Measurements from ENCODE around the gene LMX1A. TPM values are rescaled to one million over a fixed set of nuclear protein-coding genes. Genes with fewer than 3 reads are reported as not detected.
A peak's percentile ranks its signal among the peaks of the same experiment; 100 is the strongest.

The LMX1A gene
- total RNA-seq, 1 donor from 2014 or later = 0.11 TPM

- peak; percentile 17 for DNase-seq
- Histone ChIP-seq H3K9me3 (replicated peaks) (no peaks in the 10 kb centered on the region), H3K4me3 (no peak overlapping the region), H3K4me1 (no peaks in the 10 kb centered on the region), H3K27ac (replicated peaks) (no peak overlapping the region), H3K36me3 (no peaks in the 10 kb centered on the region), H3K27me3 (ENCODE audit: low read depth) (peaks cover 73% of the 10 kb centered on the region)
- no peak for TF ChIP-seq CTCF (IDR thresholded peaks at IDR 0.05; ENCODE audit: borderline replicate concordance)
- intact Hi-C loops (cut with micrococcal nuclease) = no loop called here
Observed at GRCh38 chr1:165303386-165303785, 53.1 kb downstream of the LMX1A start.

- Histone ChIP-seq H3K4me3 (no peak overlapping the region), H3K27ac (replicated peaks) (no peak overlapping the region), H3K36me3 (no peaks in the 10 kb centered on the region), H3K9me3 (replicated peaks) (no peaks in the 10 kb centered on the region), H3K4me1 (no peaks in the 10 kb centered on the region), H3K27me3 (ENCODE audit: low read depth) (peaks cover 60% of the 10 kb centered on the region)
- intact Hi-C loops (cut with micrococcal nuclease) = no loop called here
- TF ChIP-seq CTCF (IDR thresholded peaks at IDR 0.05; ENCODE audit: borderline replicate concordance) = no peak
- DNase-seq = no peak
Observed at GRCh38 chr1:165300400-165300903, 56.1 kb downstream of the LMX1A start.

GRCh38 chr1:165298203-165298820 is 58.2 kb downstream of the LMX1A start:
- TF ChIP-seq CTCF (IDR thresholded peaks at IDR 0.05; ENCODE audit: borderline replicate concordance) = no peak
- H3K4me1 ChIP-seq = no peaks in the 10 kb centered on the region
- DNase-seq = no peak
- H3K27me3 ChIP-seq (ENCODE audit: low read depth) = peaks cover 54% of the 10 kb centered on the region
- H3K27ac ChIP-seq (replicated peaks) = no peak overlapping the region
- no peaks in the 10 kb centered on the region for H3K36me3 ChIP-seq
- H3K9me3 ChIP-seq (replicated peaks) = no peaks in the 10 kb centered on the region
- intact Hi-C loops (cut with micrococcal nuclease) = no loop called here
- no peak overlapping the region for H3K4me3 ChIP-seq

- Histone ChIP-seq H3K36me3 (no peaks in the 10 kb centered on the region), H3K27me3 (ENCODE audit: low read depth) (peaks cover 45% of the 10 kb centered on the region), H3K4me1 (no peaks in the 10 kb centered on the region), H3K4me3 (no peak overlapping the region), H3K9me3 (replicated peaks) (no peaks in the 10 kb centered on the region), H3K27ac (replicated peaks) (no peak overlapping the region)
- intact Hi-C loops (cut with micrococcal nuclease) = no loop called here
- no peak for TF ChIP-seq CTCF (IDR thresholded peaks at IDR 0.05; ENCODE audit: borderline replicate concordance)
- DNase-seq = no peak
Observed at GRCh38 chr1:165296205-165296604, 60.3 kb downstream of the LMX1A start.

- H3K4me1 ChIP-seq = no peaks in the 10 kb centered on the region
- H3K4me3 ChIP-seq = no peak overlapping the region
- intact Hi-C loops (cut with micrococcal nuclease) = no loop called here
- TF ChIP-seq CTCF (IDR thresholded peaks at IDR 0.05; ENCODE audit: borderline replicate concordance) = no peak
- H3K36me3 ChIP-seq = no peaks in the 10 kb centered on the region
- no peaks in the 10 kb centered on the region for H3K9me3 ChIP-seq (replicated peaks)
- H3K27me3 ChIP-seq (ENCODE audit: low read depth) = peaks cover 62% of the 10 kb centered on the region
- H3K27ac ChIP-seq (replicated peaks) = no peak overlapping the region
- DNase-seq = no peak
Observed at GRCh38 chr1:165290148-165290547, 66.4 kb downstream of the LMX1A start.
